HepG2 (cell line): ENCODE data around the gene OLFM3. TPM values are rescaled to one million over a fixed set of nuclear protein-coding genes. Genes with fewer than 3 reads are reported as not detected.

Experiments used
- ATAC-seq: fragments of 200-7000 bp; cut with Tn5 transposase; 3 replicates; pipeline ENCODE4 v1.9.1; 2020; ENCODE audit warnings: mild to moderate bottlenecking, moderate library complexity
- Bru-seq: library from RNA; stranded (reverse); fragments of 400-500 nt; gene quantifications from one replicate; lab custom pipeline; 2021; lab: Mats Ljungman, UMichigan
- BruChase-seq, 2 experiments: library from RNA; stranded (reverse); fragments of 400-500 nt; gene quantifications; one replicate each; lab custom pipeline; 2021; lab: Mats Ljungman, UMichigan
- BruUV-seq: library from RNA; stranded (reverse); fragments of 400-500 nt; replicated peaks from 2 replicates; lab custom pipeline; 2021; lab: Mats Ljungman, UMichigan
- CTCF ChIA-PET: fragments of 300-600 bp; formaldehyde crosslinking; extraction: SDS; loops from one replicate; lab custom pipeline; 2021; ENCODE audit warnings: low total read pairs, inconsistent platforms, low intra/inter-chr PET ratio; lab: Yijun Ruan, JAX
- POLR2A ChIA-PET: fragments of 350-600 bp; sonication (Branson Sonifier 250); formaldehyde crosslinking; loops from one replicate; lab custom pipeline; 2020; ENCODE audit warnings: antibody characterized with exemption, inconsistent platforms; lab: Yijun Ruan, JAX
- DNase-seq: peaks from one replicate; pipeline ENCODE4 v3.0.0-alpha.2; 2015; ENCODE audit warnings: low spot score
- FAIRE-seq: peaks from 3 replicates; lab custom pipeline; 2011; peaks lifted over from hg19 to GRCh38; lab: Jason Lieb, UNC
- H2AFZ ChIP-seq: one replicate; pipeline ENCODE4 v1.6.1; 2011; ENCODE audit warnings: low read length, inconsistent platforms
- H3K27ac ChIP-seq: fragments of 300-600 bp; 3 replicates; pipeline ENCODE4 v1.8.0; 2011; ENCODE audit warnings: mixed run types, mild to moderate bottlenecking, mixed read lengths, low read length, inconsistent platforms; ENCODE audit not compliant: insufficient read depth; ENCODE audit errors: extremely low read length
- H3K27me3 ChIP-seq, 2 experiments: fragments of 200-600 bp in 1 of 2; 2 replicates in 1 of 2; 3 replicates in 1 of 2; pipeline versions ENCODE4 v1.6.0 to v1.8.0; 2011; ENCODE audit warnings: low read length in 2 of 2, mild to moderate bottlenecking in 2 of 2, moderate library complexity in 2 of 2, inconsistent platforms in 1 of 2; ENCODE audit not compliant: insufficient read depth in 2 of 2, control insufficient read depth in 1 of 2
- H3K36me3 ChIP-seq, 2 experiments: fragments of 200-600 bp in 1 of 2; replicated peaks in 1 of 2; 2 replicates in 1 of 2; 3 replicates in 1 of 2; pipeline versions ENCODE4 v1.5.1 to v1.8.0; 2011; ENCODE audit warnings: low read length in 2 of 2, inconsistent platforms in 1 of 2; ENCODE audit not compliant: insufficient read depth in 2 of 2, control insufficient read depth in 1 of 2
- H3K4me1 ChIP-seq: 2 replicates; pipeline ENCODE4 v1.5.1; 2012; ENCODE audit warnings: low read length, inconsistent platforms; ENCODE audit not compliant: insufficient read depth
- H3K4me2 ChIP-seq: 2 replicates; pipeline ENCODE4 v1.6.0; 2011; ENCODE audit warnings: low read depth, low read length, inconsistent platforms
- H3K4me3 ChIP-seq, 3 experiments: fragments of 200-600 bp in 1 of 3; sonication (generic), shearing (Covaris generic) in 1 of 3; replicated peaks in 1 of 3; 2 replicates each; pipeline ENCODE4 v1.5.1; 2011 to 2016; ENCODE audit warnings: low read length in 3 of 3, inconsistent platforms in 2 of 3, low read depth in 2 of 3, mild to moderate bottlenecking in 2 of 3, control low read depth in 1 of 3, mixed read lengths in 1 of 3; ENCODE audit not compliant: insufficient read depth in 1 of 3
- H3K79me2 ChIP-seq: one replicate; pipeline ENCODE4 v1.6.1; 2011; ENCODE audit warnings: low read length, inconsistent platforms; ENCODE audit not compliant: insufficient read depth
- H3K9ac ChIP-seq: 2 replicates; pipeline ENCODE4 v1.6.0; 2011; ENCODE audit warnings: mild to moderate bottlenecking, low read depth, low read length, inconsistent platforms; ENCODE audit not compliant: insufficient read depth
- H3K9me3 ChIP-seq: 2 replicates; pipeline ENCODE4 v1.5.1; 2012; ENCODE audit warnings: mild to moderate bottlenecking, low read length
- H4K20me1 ChIP-seq: 2 replicates; pipeline ENCODE4 v1.6.0; 2011; ENCODE audit warnings: inconsistent platforms, mild to moderate bottlenecking, low read length, moderate library complexity; ENCODE audit not compliant: insufficient read depth
- CREB1 ChIP-seq, 2 experiments: fragments of 450-650 bp in 1 of 2; IDR thresholded peaks; 2 replicates each; pipeline ENCODE4 v1.6.1; 2016 to 2017; ENCODE audit warnings: control low read depth in 1 of 2, mild to moderate bottlenecking in 1 of 2, missing compliant biosample characterization in 1 of 2, missing genetic modification characterization in 1 of 2
- EHMT2 ChIP-seq: fragments of 200-600 bp; sonication (generic); IDR thresholded peaks from 2 replicates; pipeline ENCODE4 v1.7.0; 2017; ENCODE audit warnings: antibody characterized with exemption, low read depth, low read length, borderline replicate concordance
- MIER2 ChIP-seq: IDR thresholded peaks from 2 replicates; pipeline ENCODE4 v1.6.1; 2016; ENCODE audit warnings: missing biosample characterization, missing genetic modification reagents
- NFKB2 ChIP-seq: sonication (generic); formaldehyde crosslinking; IDR thresholded peaks from 2 replicates; pipeline ENCODE4 v1.4.0; 2020; ENCODE audit warnings: missing genetic modification reagents, borderline replicate concordance
- NKX3-1 ChIP-seq: sonication (generic); formaldehyde crosslinking; IDR thresholded peaks from 2 replicates; pipeline ENCODE4 v1.5.0; 2020; ENCODE audit warnings: missing genetic modification reagents
- ONECUT2 ChIP-seq: sonication (generic); formaldehyde crosslinking; IDR thresholded peaks from 2 replicates; pipeline ENCODE4 v1.4.0; 2020; ENCODE audit warnings: missing genetic modification reagents
- SALL1 ChIP-seq: sonication (generic); formaldehyde crosslinking; IDR thresholded peaks from 2 replicates; pipeline ENCODE4 v1.8.0; 2022; ENCODE audit warnings: mild to moderate bottlenecking, missing genetic modification reagents
- WIZ ChIP-seq: sonication (generic); formaldehyde crosslinking; IDR thresholded peaks from 2 replicates; pipeline ENCODE4 v1.5.1; 2020; ENCODE audit warnings: mild to moderate bottlenecking, missing genetic modification reagents
- ZNF792 ChIP-seq: IDR thresholded peaks from 2 replicates; pipeline ENCODE4 v1.6.1; 2016
- WGBS: methylation state at CpG from one replicate; pipeline ENCODE4 v1.1.6; 2017; ENCODE audit warnings: low lambda C conversion rate; 5-methylcytosine and 5-hydroxymethylcytosine counted together
- in situ Hi-C: cut with HindIII; loops from 2 replicates; pipeline ENCODE4 v1.10.0; 2017; ENCODE audit warnings: low pct_unique_long_range_greater_than_20kb; ENCODE audit not compliant: extremely low pct_ligation_motif_present
- intact Hi-C: fragments of 100-400 bp; cut with micrococcal nuclease; formaldehyde crosslinking; loops from one replicate; pipeline ENCODE4 v1.10.0; 2022; ENCODE audit not compliant: unreplicated experiment
- long read RNA-seq, 2 experiments: library from RNA in 1 of 2; library from polyadenylated mRNA in 1 of 2; stranded (forward) in 1 of 2; unstranded in 1 of 2; transcript quantifications; one replicate each; pipeline ENCODE4 v2.0.0, GENCODE V29; 2019 to 2022
- polyA minus RNA-seq, 3 experiments: library from RNA; depleted of rRNA, polyadenylated mRNA; stranded (reverse); fragments of >200 nt; gene quantifications; 2 replicates each; pipeline ENCODE4 v1.2.3, GENCODE V29; 2011; ENCODE audit warnings: low replicate concordance in 1 of 3
- polyA plus RNA-seq, 8 experiments: library from polyadenylated mRNA; depleted of rRNA in 3 of 8; stranded (reverse) in 7 of 8; unstranded in 1 of 8; fragments of >200 nt; fragmentation: Illumina TruSeq in 4 of 8; extraction: Trizol in 4 of 8; gene quantifications; 2 replicates each; pipeline versions ENCODE4 v1.2.1 to v1.2.3, GENCODE V29; 2011 to 2016; ENCODE audit warnings: low read depth in 4 of 8, missing spikeins in 1 of 8, mixed read lengths in 1 of 8; ENCODE audit not compliant: insufficient read depth in 1 of 8
- total RNA-seq, 5 experiments: library from RNA; depleted of rRNA; stranded (reverse); fragments of >200 nt; fragmentation: Illumina TruSeq; extraction: Trizol; gene quantifications; 2 replicates each; pipeline ENCODE4 v1.2.3, GENCODE V29; 2016; ENCODE audit warnings: low read depth in 1 of 5
- TF ChIP-seq, protein P1 (sequence below), 2 experiments: IDR thresholded peaks; 2 replicates each; pipeline ENCODE4 v1.6.1; 2011 to 2012; ENCODE audit warnings: low read length in 2 of 2, borderline replicate concordance in 1 of 2, low read depth in 1 of 2, mild to moderate bottlenecking in 1 of 2, moderate library complexity in 1 of 2

Gene OLFM3
- total RNA-seq (2016; rRNA removed; fragmentation: Illumina TruSeq; extraction: Trizol) (not detected in 2 replicates), polyA plus RNA-seq (2011; rRNA removed) (not detected in 2 replicates), polyA minus RNA-seq (2011; rRNA and poly(A)+ RNA removed; ENCODE audit: low replicate concordance) (not detected in 2 replicates), Bru-seq, nascent RNA (not detected), BruChase-seq, experiment 1, labeled RNA remaining after a 6-hour chase (not detected), BruChase-seq, experiment 2, labeled RNA remaining after a 2-hour chase (not detected)
- not detected in 2 replicates for total RNA-seq (2016; cell fraction: cytosol; rRNA removed; fragmentation: Illumina TruSeq; extraction: Trizol; ENCODE audit: low read depth)
- total RNA-seq (2016; cell fraction: insoluble cytoplasmic fraction; rRNA removed; fragmentation: Illumina TruSeq; extraction: Trizol): not detected in 2 replicates
- not detected in 2 replicates for total RNA-seq (2016; cell fraction: membrane; rRNA removed; fragmentation: Illumina TruSeq; extraction: Trizol)
- not detected in 2 replicates for total RNA-seq (2016; cell fraction: nucleus; rRNA removed; fragmentation: Illumina TruSeq; extraction: Trizol)
- polyA plus RNA-seq (2011; cell fraction: cytosol; rRNA removed): not detected in 2 replicates
- not detected in 2 replicates for polyA plus RNA-seq (2011; cell fraction: nucleus; rRNA removed)
- not detected in 2 replicates for polyA plus RNA-seq (2012)
- polyA plus RNA-seq (2016; cell fraction: cytosol; fragmentation: Illumina TruSeq; extraction: Trizol; ENCODE audit: low read depth): not detected in 2 replicates
- not detected in 2 replicates for polyA plus RNA-seq (2016; cell fraction: insoluble cytoplasmic fraction; fragmentation: Illumina TruSeq; extraction: Trizol; ENCODE audit: low read depth)
- not detected in 2 replicates for polyA plus RNA-seq (2016; cell fraction: membrane; fragmentation: Illumina TruSeq; extraction: Trizol; ENCODE audit: low read depth)
- not detected in 2 replicates for polyA plus RNA-seq (2016; cell fraction: nucleus; fragmentation: Illumina TruSeq; extraction: Trizol; ENCODE audit: insufficient read depth, low read depth)
- polyA minus RNA-seq (2011; cell fraction: cytosol; rRNA and poly(A)+ RNA removed): not detected in 2 replicates
- not detected in 2 replicates for polyA minus RNA-seq (2011; cell fraction: nucleus; rRNA and poly(A)+ RNA removed)
- long read RNA-seq, experiment 1: 0 reads
- long read RNA-seq, experiment 2: 0 reads

DNA sequence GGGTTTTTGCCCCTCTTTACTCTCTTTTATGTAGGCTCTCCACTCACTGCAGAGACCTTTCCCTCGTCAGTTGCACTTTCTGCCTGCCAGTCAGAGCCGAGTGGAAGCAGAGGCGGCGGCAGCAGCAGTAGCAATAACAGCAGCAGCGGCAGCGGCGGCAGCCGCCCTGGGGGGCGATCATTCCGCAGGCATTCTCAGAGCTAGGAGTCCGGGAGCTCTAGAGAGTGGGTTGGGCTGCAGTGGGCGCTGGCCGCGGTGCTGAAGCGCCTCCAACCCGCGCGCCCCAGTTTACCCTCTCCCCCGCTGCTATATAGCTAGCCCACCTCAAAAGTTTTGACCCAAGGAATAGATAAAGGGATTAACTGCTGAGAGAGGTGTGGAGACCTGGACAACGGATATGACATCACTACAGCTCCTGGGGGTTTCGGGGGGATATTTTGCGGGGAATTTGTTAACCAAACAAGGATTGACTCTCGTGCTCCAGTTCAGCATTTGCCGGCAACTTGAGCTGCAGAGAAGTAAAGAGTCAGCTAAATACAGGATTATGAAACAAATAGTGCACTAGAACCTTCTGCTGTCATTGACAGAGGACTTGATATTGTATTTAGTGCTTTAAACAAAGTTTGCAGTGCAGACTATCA, at the start of gene OLFM3:
Gene OLFM3 (minus strand): TSS at position 102 of the 641 bp plus-strand sequence.
- Histone ChIP-seq H3K27ac (no peak within 1 kb of the TSS), H3K9me3 (no peaks in the 10 kb centered on the region), H2AFZ (no peak within 1 kb of the TSS), H3K27me3 (no peaks in the 10 kb centered on the region), H3K4me2 (no peak within 1 kb of the TSS), H3K36me3 (no peaks in the 10 kb centered on the region), H3K9ac (no peak within 1 kb of the TSS), H3K4me1 (no peaks in the 10 kb centered on the region), H4K20me1 (no peaks in the 10 kb centered on the region), H3K79me2 (no peaks in the 10 kb centered on the region), H3K4me3 (no peak within 1 kb of the TSS)
- DNase-seq: peak; percentile 1
- in situ Hi-C loops: no loop called here
- BruUV-seq: no TSS peak
- no peak for FAIRE-seq
- POLR2A ChIA-PET: no interaction called here
- intact Hi-C loops: no loop called here
- TF ChIP-seq, protein P1, sequence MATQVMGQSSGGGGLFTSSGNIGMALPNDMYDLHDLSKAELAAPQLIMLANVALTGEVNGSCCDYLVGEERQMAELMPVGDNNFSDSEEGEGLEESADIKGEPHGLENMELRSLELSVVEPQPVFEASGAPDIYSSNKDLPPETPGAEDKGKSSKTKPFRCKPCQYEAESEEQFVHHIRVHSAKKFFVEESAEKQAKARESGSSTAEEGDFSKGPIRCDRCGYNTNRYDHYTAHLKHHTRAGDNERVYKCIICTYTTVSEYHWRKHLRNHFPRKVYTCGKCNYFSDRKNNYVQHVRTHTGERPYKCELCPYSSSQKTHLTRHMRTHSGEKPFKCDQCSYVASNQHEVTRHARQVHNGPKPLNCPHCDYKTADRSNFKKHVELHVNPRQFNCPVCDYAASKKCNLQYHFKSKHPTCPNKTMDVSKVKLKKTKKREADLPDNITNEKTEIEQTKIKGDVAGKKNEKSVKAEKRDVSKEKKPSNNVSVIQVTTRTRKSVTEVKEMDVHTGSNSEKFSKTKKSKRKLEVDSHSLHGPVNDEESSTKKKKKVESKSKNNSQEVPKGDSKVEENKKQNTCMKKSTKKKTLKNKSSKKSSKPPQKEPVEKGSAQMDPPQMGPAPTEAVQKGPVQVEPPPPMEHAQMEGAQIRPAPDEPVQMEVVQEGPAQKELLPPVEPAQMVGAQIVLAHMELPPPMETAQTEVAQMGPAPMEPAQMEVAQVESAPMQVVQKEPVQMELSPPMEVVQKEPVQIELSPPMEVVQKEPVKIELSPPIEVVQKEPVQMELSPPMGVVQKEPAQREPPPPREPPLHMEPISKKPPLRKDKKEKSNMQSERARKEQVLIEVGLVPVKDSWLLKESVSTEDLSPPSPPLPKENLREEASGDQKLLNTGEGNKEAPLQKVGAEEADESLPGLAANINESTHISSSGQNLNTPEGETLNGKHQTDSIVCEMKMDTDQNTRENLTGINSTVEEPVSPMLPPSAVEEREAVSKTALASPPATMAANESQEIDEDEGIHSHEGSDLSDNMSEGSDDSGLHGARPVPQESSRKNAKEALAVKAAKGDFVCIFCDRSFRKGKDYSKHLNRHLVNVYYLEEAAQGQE (IDR thresholded peaks at IDR 0.05; ENCODE audit: borderline replicate concordance in 1 of 2, low read depth in 1 of 2, low read length in 2 of 2): peak; percentile 71 to 94
- TF ChIP-seq WIZ (CRISPR knock-in tag) (peak; percentile 61; the same call in 1 of the 2 replicates), EHMT2 (peak; percentile 82), MIER2 (CRISPR knock-in tag) (peak; percentile 93), SALL1 (CRISPR knock-in tag) (peak; percentile 25; the same call in 1 of the 2 replicates), CREB1 (IDR thresholded peaks at IDR 0.05) (no peak), CREB1 (CRISPR knock-in tag; IDR thresholded peaks at IDR 0.05) (no peak), ZNF792 (no peak), ONECUT2 (no peak), NFKB2 (peak; percentile 34; the same call in 1 of the 2 replicates), NKX3-1 (CRISPR knock-in tag) (0 out of 2 replicates have a peak, but pooled peaks have one; percentile 37)
- TF ChIP-seq, all 625 proteins: peak for 7
- CTCF ChIA-PET: no interaction called here
- WGBS: 3% methylated on average over 23 of the region's 24 CpGs
- peak; percentile 88 for ATAC-seq
